ENCODE measurements around the gene PRPF8.

PRPF8 gene

GRCh38 chr17:1645207-1646171 lies 39.2 kb downstream of the PRPF8 start, which contains the start of gene SCARF1:
SCARF1 (minus strand) TSS chr17:1645732; CDS start chr17:1645697, 35 bp downstream.
- peak within 1 kb of the TSS; percentile 59 for H3K4me3 ChIP-seq (ENCODE audit: low read depth, low read length)
- no peak for TF ChIP-seq CTCF (IDR thresholded peaks at IDR 0.05; ENCODE audit: borderline replicate concordance, insufficient read depth, low read depth, low read length)

GRCh38 chr17:1644493-1645206 lies 40.0 kb downstream of the PRPF8 start:
- H3K4me3 ChIP-seq (ENCODE audit: low read depth, low read length): peak overlapping the region; percentile 59
- TF ChIP-seq CTCF (IDR thresholded peaks at IDR 0.05; ENCODE audit: borderline replicate concordance, insufficient read depth, low read depth, low read length): no peak

GRCh38 chr17:1643999-1644492 lies 40.6 kb downstream of the PRPF8 start:
- TF ChIP-seq CTCF (IDR thresholded peaks at IDR 0.05; ENCODE audit: borderline replicate concordance, insufficient read depth, low read depth, low read length): no peak
- peak overlapping the region; percentile 59 for H3K4me3 ChIP-seq (ENCODE audit: low read depth, low read length)

- H3K4me3 ChIP-seq (ENCODE audit: low read depth, low read length): peak overlapping the region; percentile 59
Measured at GRCh38 chr17:1643293-1643998, 41.2 kb downstream of the PRPF8 start.

GRCh38 chr17:1641065-1641403 lies 43.6 kb downstream of the PRPF8 start:
- H3K4me3 ChIP-seq (ENCODE audit: low read depth, low read length): no peak overlapping the region
- no peak for TF ChIP-seq CTCF (IDR thresholded peaks at IDR 0.05; ENCODE audit: borderline replicate concordance, insufficient read depth, low read depth, low read length)

More at GRCh38 chr17:1643293-1643998, 41.2 kb downstream of the PRPF8 start:
- peak; percentile 33; the same call in 1 of the 2 replicates for TF ChIP-seq CTCF (IDR thresholded peaks at IDR 0.05; ENCODE audit: borderline replicate concordance, insufficient read depth, low read depth, low read length)

GRCh38 chr17:1640329-1641064 lies 44.2 kb downstream of the PRPF8 start:
- no peak overlapping the region for H3K4me3 ChIP-seq (ENCODE audit: low read depth, low read length)
- no peak for TF ChIP-seq CTCF (IDR thresholded peaks at IDR 0.05; ENCODE audit: borderline replicate concordance, insufficient read depth, low read depth, low read length)
